Endometrial microvascular endothelial cells (primary cell): Measurements from ENCODE around the gene CAMSAP2. TPM values are rescaled to one million over a fixed set of nuclear protein-coding genes. Genes with fewer than 3 reads are reported as not detected.

ENCODE experiments used
- in situ Hi-C: cut with HindIII; loops from 2 replicates; pipeline ENCODE4 v1.10.0; 2017; ENCODE audit warnings: low sequenced_read_pairs, low pct_unique_long_range_greater_than_20kb; ENCODE audit errors: inconsistent ontology term
- total RNA-seq: library from RNA; depleted of rRNA; stranded (reverse); fragments of >200 nt; gene quantifications from one replicate; pipeline ENCODE4 v1.2.3, GENCODE V29; 2015; ENCODE audit errors: inconsistent ontology term

CAMSAP2 gene
- total RNA-seq, 1 donor from 2014 or later: 20.3 TPM

- in situ Hi-C loops: no loop called here
These were observed 79.6 kb downstream of the CAMSAP2 start for GRCh38 chr1:200818248-200818647.

- in situ Hi-C loops: no loop called here
These were observed 81.0 kb downstream of the CAMSAP2 start for GRCh38 chr1:200819726-200820125.

GRCh38 chr1:200831091-200831490 lies 92.4 kb downstream of the CAMSAP2 start:
- in situ Hi-C loops: no loop called here

GRCh38 chr1:200834383-200834782 lies 95.7 kb downstream of the CAMSAP2 start:
- in situ Hi-C loops: no loop called here

GRCh38 chr1:200836213-200836612 lies 97.5 kb downstream of the CAMSAP2 start:
- in situ Hi-C loops: no loop called here

- in situ Hi-C loops: no loop called here
These were observed 99.4 kb downstream of the CAMSAP2 start for GRCh38 chr1:200837931-200838571.

- in situ Hi-C loops: no loop called here
These were observed 100.2 kb downstream of the CAMSAP2 start for GRCh38 chr1:200838676-200839445.

- in situ Hi-C loops: no loop called here
These were observed 106.7 kb downstream of the CAMSAP2 start for GRCh38 chr1:200845360-200845759.

- in situ Hi-C loops: no loop called here
These were observed 107.7 kb downstream of the CAMSAP2 start for GRCh38 chr1:200846398-200846797.

- in situ Hi-C loops: no loop called here
These were observed 110.7 kb downstream of the CAMSAP2 start for GRCh38 chr1:200849430-200849829.

GRCh38 chr1:200850554-200850953 lies 111.9 kb downstream of the CAMSAP2 start:
- in situ Hi-C loops: no loop called here

- in situ Hi-C loops: no loop called here
These were observed 118.1 kb downstream of the CAMSAP2 start for GRCh38 chr1:200856716-200857357.

- in situ Hi-C loops: no loop called here
These were observed 119.1 kb downstream of the CAMSAP2 start for GRCh38 chr1:200857804-200858203.

GRCh38 chr1:200861937-200862647 lies 123.4 kb downstream of the CAMSAP2 start:
- in situ Hi-C loops: no loop called here

GRCh38 chr1:200862713-200863415 lies 124.2 kb downstream of the CAMSAP2 start:
- in situ Hi-C loops: no loop called here

- in situ Hi-C loops: no loop called here
These were observed 127.4 kb downstream of the CAMSAP2 start for GRCh38 chr1:200866116-200866515.

- in situ Hi-C loops: no loop called here
These were observed 127.8 kb downstream of the CAMSAP2 start for GRCh38 chr1:200866521-200866920.

GRCh38 chr1:200867018-200867811 lies 128.5 kb downstream of the CAMSAP2 start:
- in situ Hi-C loops: no loop called here
